Choroid plexus epithelial cell (primary cell): ENCODE data around the gene ZDHHC14.
A peak's percentile ranks its signal among the peaks of the same experiment; 100 is the strongest.
"Not testable (repeated sequence)": the region's sequence is repeated elsewhere in the genome, so short reads cannot be mapped to it uniquely, and the experiment has no call there.

ENCODE experiments used
- DNase-seq: peaks from one replicate; pipeline ENCODE4 v3.0.0-alpha.2; 2010; ENCODE audit warnings: low read depth
- H3K4me3 ChIP-seq: 2 replicates; pipeline ENCODE4 v1.5.1; 2011; ENCODE audit warnings: low read depth, mild to moderate bottlenecking, control low read depth, low read length, moderate library complexity
- CTCF ChIP-seq: conservative IDR thresholded peaks from 2 replicates; pipeline ENCODE4 v1.5.1; 2011; ENCODE audit warnings: low read depth, mild to moderate bottlenecking, control low read depth, inconsistent platforms, low read length, moderate library complexity

Gene ZDHHC14

GRCh38 chr6:157405986-157406385 lies 25.0 kb downstream of the ZDHHC14 start:
- H3K4me3 ChIP-seq: no peak overlapping the region
- TF ChIP-seq CTCF: no peak
- peak; percentile 68 for DNase-seq

DNA sequence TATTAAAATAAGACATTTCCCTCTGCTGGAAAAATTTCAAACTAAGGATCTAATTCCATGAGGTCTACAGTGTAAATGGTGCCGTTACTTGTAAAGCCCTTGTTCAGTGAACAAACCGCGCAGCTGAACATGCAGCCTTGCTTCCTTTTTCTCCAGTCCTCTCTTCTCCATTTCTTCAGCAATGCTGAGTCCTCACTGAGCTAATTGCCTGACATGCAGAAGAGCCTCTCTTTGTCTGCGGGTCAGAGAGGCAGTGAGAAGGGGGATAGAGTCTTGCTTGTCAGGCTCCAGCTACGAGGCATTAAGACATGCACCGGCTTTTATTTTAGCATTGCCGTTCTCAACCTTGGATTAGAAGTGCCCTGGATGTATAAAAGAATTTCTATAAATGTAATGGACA lies 25.7 kb downstream of the ZDHHC14 start:
- no peak for TF ChIP-seq CTCF

DNA sequence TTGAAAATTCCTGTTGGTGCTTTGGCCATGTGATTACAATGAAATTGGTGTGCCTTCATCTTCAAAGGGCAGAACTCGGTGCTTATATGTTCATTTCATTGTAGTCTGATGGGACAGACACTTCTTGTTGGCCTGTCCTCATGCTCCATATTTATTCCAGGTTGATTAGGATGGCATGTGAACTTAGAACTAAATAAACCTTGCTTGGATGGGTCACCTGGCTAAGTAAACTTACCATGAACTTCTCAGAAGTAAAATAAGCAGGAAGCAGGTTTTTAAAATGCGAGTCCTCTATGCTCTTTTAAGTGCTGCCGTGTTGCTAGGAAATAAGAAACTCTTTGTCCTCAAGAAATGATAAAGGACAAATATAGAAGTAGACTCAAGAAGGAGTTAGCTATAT lies 26.7 kb downstream of the ZDHHC14 start:
- no peak for DNase-seq
- TF ChIP-seq CTCF: no peak
- H3K4me3 ChIP-seq: no peak overlapping the region

More for the DNA sequence above, 25.7 kb downstream of the ZDHHC14 start:
- H3K4me3 ChIP-seq: no peak overlapping the region
- DNase-seq: no peak

DNA sequence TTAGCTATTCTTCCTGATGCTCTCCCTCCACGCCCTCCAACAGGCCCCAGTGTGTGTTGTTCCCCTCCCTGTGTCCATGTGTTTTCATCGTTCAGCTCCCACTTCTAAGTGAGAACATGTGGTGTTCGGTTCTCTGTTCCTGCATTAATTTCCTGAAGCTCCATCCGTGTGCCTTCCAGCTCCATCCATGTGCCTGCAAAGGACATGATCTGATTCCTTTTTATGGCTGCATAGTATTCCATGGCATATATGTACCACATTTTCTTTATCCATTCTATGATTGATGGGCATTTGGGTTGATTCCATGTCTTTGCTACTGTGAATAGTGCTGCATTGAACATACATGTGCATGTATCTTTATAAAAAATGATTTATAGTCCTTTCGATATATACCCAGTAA lies 27.4 kb downstream of the ZDHHC14 start:
- not testable (repeated sequence) for H3K4me3 ChIP-seq, DNase-seq

- TF ChIP-seq CTCF: no peak
- no peak overlapping the region for H3K4me3 ChIP-seq
- DNase-seq: peak; percentile 50
Observed at GRCh38 chr6:157410045-157410444, 29.1 kb downstream of the ZDHHC14 start.

DNA sequence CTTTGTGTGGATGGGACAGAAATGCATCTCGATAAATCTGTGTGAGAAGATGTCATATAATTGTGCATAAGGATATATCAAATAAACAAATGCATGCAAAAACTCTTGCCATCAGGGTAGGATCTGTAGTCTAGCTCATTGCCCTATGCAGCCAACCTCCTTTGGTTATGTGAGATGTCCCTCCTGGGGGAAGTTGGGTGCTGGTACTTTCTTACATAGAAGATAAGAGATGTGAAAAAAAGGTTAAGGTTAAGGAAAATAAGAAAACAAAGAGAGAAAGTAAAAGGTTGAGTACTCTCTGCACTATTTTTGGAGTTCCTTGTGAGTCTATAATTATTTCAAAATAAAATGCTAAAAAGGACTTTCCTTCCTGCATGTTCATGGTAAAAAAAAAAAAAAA lies 30.4 kb downstream of the ZDHHC14 start:
- TF ChIP-seq CTCF: no peak
- no peak overlapping the region for H3K4me3 ChIP-seq
- DNase-seq: no peak

GRCh38 chr6:157412791-157413190 lies 31.8 kb downstream of the ZDHHC14 start:
- no peak overlapping the region for H3K4me3 ChIP-seq
- DNase-seq: no peak
- TF ChIP-seq CTCF: no peak

DNA sequence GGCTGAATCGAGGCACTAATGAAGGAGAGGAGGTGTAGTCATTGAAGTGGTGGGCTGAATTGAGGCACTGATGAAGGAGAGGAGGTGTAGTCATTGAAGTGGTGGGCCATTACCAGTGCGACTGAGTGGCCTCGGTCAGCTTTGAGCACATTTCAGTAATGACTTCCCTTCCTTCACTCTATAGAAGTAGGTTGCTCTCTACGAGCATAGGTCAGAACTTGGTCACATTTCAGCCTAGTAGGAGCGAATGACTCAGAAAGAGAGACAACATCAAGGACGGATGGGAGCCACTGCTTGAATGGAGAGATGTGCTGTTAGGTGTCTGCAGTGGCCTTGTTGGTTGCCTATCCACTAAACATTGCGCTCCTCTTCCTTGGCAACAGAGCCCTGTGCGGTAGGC lies 39.5 kb downstream of the ZDHHC14 start:
- DNase-seq: no peak
- no peak for TF ChIP-seq CTCF
- H3K4me3 ChIP-seq: no peak overlapping the region
